GM21576 (cell line): Measurements from ENCODE around the gene RTCB.
"Not testable (repeated sequence)": the region's sequence is repeated elsewhere in the genome, so short reads cannot be mapped to it uniquely, and the experiment has no call there.

Experiments used
- ATAC-seq: cut with Tn5 transposase; IDR thresholded peaks from one replicate; pipeline ENCODE4 v1.9.1; 2021; ENCODE audit warnings: mild to moderate bottlenecking, moderate library complexity; ENCODE audit not compliant: unreplicated experiment

Gene RTCB

GRCh38 chr22:32395107-32395506 is 16.9 kb downstream of the RTCB start:
- ATAC-seq = no peak

DNA sequence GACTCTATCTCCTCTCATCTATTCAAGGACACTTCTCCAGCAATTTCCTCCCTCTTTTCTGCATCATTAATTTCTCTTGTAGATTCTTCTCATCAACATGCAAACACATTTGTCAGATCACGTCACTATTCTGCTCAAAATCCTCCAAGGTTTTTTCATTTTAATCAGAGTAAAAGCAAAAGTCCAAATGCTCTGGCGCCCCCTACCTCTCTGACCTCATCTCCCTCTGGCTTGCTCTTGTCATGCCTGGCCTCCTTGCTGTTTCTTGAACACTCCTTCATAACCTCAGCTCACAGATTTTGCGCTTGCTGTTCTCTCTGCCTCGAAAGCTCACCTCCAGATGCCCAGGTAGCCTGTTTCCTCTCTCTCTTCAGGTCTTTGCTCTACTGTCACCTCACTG is 22.4 kb downstream of the RTCB start:
- ATAC-seq = no peak

- ATAC-seq = no peak
These were observed 26.4 kb downstream of the RTCB start for GRCh38 chr22:32385681-32386080.

- ATAC-seq = no peak
These were observed 31.1 kb downstream of the RTCB start for GRCh38 chr22:32380991-32381390.

DNA sequence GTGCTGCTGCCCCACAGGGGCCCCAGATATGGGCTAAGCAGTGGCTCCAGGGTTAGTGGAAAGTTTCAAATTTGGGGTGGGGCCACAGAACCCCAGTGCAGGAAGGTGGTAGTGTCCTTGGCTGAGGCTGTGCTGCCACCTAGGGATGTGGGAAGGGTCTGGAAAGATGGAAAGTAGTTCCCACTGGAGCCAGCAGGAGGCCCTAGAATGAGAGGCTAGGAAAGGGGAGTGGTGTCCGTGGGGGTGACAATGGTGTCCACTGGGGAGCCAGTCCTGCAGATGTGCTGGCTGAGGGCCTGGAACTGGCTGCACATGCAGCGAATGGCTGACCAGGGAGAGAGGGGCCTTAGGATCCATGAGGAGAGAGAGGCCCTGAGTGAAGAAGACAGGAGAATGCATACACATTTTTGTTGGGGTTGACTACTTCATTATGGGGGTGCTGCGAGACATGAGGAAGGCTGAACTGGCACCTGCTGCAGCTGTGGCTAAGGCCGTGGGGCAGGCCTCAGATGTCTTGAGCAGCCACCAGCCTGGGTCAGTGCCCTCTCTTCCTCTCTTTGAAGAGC is 33.3 kb downstream of the RTCB start:
- ATAC-seq = no peak

- ATAC-seq = no peak
These were observed 35.4 kb downstream of the RTCB start for GRCh38 chr22:32376681-32377080.

GRCh38 chr22:32375678-32376450 is 36.2 kb downstream of the RTCB start:
- ATAC-seq = no peak

- no peak for ATAC-seq
These were observed 47.8 kb downstream of the RTCB start for GRCh38 chr22:32364210-32364609.

- no peak for ATAC-seq
These were observed 50.8 kb downstream of the RTCB start for GRCh38 chr22:32361257-32361656.

DNA sequence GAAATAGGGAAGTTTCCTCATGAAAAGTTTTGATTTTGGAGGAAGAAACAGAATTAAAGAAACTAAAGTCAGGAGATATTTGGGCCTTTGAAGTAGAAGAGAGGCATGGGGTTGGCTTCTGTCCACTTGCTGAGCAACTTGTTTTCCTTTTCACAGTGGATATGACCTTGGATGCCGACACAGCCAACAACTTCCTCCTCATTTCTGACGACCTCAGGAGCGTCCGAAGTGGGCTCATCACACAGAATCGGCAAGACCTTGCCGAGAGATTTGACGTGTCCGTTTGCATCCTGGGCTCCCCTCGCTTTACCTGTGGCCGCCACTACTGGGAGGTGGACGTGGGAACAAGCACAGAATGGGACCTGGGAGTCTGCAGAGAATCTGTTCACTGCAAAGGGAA is 52.0 kb downstream of the RTCB start:
- not testable (repeated sequence) for ATAC-seq

DNA sequence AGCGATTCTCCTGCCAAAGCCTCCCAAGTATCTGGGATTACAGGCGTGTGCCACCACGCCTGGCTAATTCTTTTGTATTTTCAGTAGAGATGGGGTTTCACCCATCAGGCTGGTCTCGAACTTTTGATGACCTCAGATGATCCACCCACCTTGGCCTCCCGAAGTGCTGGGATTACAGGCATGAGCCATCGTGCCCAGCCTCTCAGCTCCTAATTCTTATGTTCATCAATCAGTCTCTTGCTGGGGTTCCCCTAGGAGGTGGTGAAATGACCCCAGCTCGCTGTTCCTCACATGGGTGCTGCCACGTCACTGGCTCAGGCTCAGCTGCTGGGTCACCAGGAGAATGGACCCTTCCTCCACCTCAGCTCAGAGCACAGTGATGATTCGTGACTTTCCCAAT is 54.5 kb downstream of the RTCB start, which contains the start of gene RFPL3:
RFPL3 (plus strand) TSS at position 301 of the 400 bp plus-strand sequence. CDS start 205 bp downstream, outside the sequence.
- ATAC-seq = not testable (repeated sequence)

DNA sequence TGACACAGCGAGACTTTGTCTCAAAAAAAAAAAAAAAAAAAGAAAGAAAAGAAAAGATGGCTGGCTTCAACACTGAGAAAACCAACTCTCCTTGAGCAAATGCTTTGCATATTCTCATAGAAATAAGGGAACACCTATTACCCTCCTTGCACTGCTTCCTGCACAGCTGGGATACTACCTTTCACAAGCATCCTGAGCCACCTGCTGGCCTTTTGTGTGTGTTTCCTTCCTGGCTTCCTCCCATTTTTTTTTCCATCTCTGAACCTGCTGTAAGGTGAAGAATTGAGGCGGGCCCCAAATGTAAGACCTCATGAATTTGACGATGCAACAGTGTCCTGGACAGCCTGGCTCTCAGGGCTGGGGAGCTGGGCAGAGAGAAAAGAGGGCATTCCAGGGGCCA is 56.3 kb downstream of the RTCB start:
- no peak for ATAC-seq

- no peak for ATAC-seq
These were observed 57.4 kb downstream of the RTCB start for GRCh38 chr22:32354360-32355351.

DNA sequence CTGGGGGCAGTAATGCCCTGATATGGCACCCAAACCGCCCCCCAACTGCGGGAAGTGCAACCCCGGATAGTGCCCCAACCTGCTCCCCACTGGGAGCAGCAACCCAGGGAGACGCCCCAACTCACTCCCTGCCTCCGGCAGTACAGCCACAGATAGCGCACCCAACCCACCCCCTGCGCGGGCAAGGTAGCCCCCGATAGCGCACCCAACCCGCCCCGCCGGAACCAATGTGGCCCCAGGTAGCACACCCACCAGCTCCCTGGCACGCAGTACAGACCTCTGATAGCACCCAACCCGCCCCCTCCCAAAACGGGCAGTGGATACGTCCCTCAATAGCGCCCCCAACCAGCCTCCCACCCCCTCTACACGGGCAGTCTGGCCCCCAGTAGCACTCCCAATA is 58.2 kb downstream of the RTCB start:
- ATAC-seq = no peak

DNA sequence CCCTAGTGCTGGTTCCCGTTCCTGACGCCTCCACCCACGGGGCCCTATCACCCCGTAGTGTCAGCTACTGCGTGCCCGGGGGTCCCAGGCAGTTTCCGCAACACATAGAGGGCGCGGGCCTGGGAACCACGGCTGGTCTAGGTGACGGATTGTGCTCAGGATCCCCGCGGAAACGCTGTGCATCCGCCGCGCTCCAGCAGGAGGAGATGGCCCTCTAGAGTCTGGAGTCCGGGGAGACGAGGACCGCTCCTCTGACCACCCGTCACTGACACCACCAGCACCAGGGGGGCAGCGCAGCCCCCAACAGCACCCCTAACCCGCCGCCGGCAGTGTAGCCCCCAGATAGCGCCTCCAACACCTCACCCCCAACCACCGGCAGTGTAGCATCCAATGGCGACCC is 58.8 kb downstream of the RTCB start:
- no peak for ATAC-seq

- no peak for ATAC-seq
These were observed 59.4 kb downstream of the RTCB start for GRCh38 chr22:32352681-32353080.

DNA sequence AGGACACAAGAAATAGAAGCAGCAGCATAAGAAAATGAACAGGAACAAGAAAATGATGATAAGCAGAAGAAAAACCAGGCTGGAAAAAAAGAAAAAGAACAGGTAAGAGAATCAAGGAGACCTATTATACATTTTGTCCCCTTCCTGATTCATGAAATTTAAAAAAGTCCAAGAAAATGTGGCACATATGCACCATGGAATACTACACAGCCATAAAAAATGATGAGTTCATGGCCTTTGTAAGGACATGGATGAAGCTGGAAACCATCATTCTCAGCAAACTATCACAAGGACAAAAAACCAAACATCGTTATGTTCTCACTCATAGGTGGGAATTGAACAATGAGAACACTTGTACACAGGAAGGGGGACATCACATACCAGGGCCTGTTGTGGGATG is 60.2 kb downstream of the RTCB start:
- ATAC-seq = not testable (repeated sequence)

- ATAC-seq = no peak
These were observed 63.9 kb downstream of the RTCB start for GRCh38 chr22:32348031-32348611.

GRCh38 chr22:32343941-32344340 is 68.1 kb downstream of the RTCB start:
- ATAC-seq = no peak

DNA sequence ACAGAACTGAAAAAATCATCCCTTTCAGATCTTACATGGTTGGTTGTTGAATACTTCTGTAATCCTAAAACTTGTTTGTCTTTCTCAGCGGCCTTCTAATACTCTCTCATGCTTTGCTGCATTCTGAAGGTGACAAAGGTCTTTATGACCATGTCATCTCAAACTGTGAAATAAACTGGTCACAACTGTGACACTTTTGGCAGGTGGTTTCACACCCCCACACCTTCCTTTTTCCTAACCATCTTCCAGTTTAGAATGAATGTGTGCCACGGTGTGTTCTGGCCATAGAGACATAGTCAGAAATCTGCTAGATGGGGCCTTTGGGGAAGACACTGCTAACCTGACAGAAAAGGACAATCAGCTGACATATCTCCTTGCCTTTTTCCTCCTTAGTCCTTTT is 69.1 kb downstream of the RTCB start:
- no peak for ATAC-seq

DNA sequence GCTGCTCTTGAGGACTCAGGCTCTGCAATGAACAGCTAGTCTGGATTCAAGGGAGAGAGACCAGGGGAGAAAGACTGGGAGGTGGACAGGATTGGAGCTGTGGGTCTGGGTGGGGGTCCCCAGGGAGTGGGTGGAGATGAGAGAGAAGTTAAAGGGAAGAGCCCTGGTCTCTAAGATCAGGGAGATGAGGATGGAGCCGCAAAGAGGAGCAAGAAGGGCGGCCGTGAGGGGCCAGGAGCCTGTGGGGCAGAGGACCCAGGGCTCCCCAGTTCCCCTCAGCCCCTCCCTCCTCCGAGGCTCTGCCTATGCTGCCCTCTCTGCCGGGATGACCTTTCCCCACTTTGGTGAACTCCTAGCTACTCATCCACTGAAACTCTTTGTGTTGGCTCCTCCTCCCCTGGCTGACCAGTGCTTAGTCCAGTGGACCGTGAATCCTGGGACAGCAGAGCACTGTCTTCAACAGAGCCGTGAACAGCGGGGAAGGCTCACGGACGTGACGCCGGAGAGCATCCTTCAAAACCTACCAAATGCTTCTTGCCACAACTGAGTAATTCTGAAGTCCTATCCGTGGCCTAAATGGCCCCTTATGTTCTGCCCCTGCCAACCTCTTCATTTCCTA is 70.8 kb downstream of the RTCB start:
- no peak for ATAC-seq
